GM12872 (cell line): ENCODE data around the gene KAZN.

ENCODE experiments used
- TF ChIP-seq, protein P1 (sequence below): IDR thresholded peaks from 3 replicates; pipeline ENCODE4 v1.5.1; 2011; ENCODE audit warnings: low read depth, mild to moderate bottlenecking, low read length, moderate library complexity; ENCODE audit not compliant: insufficient read depth

Gene KAZN

GRCh38 chr1:14926229-14926628, 327.7 kb downstream of the KAZN start:
- TF ChIP-seq, protein P1, sequence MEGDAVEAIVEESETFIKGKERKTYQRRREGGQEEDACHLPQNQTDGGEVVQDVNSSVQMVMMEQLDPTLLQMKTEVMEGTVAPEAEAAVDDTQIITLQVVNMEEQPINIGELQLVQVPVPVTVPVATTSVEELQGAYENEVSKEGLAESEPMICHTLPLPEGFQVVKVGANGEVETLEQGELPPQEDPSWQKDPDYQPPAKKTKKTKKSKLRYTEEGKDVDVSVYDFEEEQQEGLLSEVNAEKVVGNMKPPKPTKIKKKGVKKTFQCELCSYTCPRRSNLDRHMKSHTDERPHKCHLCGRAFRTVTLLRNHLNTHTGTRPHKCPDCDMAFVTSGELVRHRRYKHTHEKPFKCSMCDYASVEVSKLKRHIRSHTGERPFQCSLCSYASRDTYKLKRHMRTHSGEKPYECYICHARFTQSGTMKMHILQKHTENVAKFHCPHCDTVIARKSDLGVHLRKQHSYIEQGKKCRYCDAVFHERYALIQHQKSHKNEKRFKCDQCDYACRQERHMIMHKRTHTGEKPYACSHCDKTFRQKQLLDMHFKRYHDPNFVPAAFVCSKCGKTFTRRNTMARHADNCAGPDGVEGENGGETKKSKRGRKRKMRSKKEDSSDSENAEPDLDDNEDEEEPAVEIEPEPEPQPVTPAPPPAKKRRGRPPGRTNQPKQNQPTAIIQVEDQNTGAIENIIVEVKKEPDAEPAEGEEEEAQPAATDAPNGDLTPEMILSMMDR = no peak

GRCh38 chr1:14926818-14927575, 328.5 kb downstream of the KAZN start:
- TF ChIP-seq, protein P1 = no peak

DNA sequence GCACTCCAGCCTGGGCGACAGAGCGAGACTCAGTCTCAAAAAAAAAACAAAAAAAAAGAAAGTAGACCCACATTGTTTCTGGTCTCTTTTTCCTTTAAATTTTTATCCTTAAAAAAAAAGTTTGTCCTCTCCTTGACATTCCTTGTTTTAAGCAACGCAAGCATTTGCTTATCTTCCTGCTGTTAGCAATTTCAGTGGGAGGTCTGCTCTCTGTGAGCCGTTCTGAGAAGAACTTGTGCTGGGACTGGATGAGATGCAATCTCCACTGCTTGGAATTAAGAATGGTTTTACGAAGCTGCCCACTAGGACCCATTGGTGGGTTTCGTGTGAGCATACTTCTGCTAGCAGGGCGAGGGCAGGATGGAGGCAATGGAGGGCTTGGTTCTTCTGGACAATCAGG, 329.9 kb downstream of the KAZN start:
- TF ChIP-seq, protein P1 = no peak

DNA sequence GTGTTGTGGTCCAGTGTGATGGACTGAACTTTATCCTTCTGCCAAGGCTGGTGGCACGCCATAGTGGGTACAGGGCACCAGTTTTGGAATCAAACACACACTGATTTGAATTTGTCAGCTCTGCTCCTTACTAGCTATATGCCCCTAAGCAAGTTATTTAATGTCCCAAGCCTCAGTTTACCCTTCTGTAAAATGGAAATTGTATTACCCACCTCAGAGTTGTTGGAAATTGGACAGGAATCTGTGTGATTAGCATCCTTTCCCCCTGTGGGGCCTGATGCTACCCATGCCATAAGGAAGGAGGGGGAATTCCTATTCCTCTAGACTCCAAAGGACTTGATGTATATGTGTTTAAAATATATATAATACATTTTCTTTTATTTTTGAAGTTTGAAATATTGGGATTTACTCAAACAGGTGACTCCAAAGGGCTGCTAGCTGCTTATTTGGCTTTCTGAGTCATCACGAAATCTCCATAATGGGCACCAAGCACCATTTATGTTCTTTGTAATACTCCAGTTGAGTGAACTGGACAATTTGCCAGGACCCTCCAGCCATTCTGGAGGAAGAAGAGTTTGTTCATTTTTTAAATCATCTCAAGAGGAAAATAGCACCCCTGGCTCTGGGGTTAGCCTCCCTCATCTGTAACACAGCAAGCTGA, 330.5 kb downstream of the KAZN start:
- TF ChIP-seq, protein P1 = no peak

GRCh38 chr1:14929547-14930246, 331.2 kb downstream of the KAZN start:
- TF ChIP-seq, protein P1 = no peak

DNA sequence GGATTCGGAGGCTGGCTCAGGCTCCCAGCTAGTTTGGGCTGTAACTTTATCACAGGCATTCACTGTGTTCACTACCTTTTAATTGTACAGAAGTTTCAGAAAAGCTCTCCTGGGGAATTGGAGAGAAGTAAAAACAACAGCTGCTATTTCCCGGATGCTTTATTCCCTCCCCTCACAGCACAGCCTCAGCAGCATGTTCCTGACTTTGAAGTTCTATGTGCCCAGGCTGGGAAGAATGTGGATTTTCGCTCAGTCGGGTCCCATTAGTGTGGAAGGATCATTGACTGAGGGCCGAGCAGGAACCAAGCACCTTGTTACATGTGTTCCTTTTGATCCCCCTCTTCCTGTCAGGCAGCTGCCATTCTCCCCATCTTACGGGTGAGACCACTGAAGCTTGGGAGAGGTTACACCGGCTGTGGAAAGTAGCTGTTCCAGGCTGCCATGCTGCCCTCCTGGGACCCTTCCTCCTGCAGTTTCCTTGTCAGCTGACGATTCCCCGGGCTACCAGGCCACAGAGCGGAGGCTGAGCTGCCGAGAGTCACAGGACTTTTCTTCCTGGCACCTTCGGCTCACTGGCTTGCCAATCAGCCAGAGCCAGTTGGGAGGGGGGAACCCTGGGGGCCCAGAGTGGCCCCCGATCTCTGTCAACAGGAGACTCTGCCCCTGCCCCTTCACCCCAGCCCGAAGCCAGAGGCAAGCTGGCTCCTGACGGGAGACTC, 331.9 kb downstream of the KAZN start:
- TF ChIP-seq, protein P1 = no peak
